NB4 (cell line): ENCODE results near the gene ST8SIA2.

Experiments used
- DNase-seq: peaks from one replicate; pipeline ENCODE4 v3.0.0; 2010; ENCODE audit warnings: low read depth
- H3K4me3 ChIP-seq: one replicate; pipeline ENCODE4 v1.5.1; 2011; ENCODE audit warnings: mild to moderate bottlenecking, low read depth, low read length, moderate library complexity
- MAX ChIP-seq: IDR thresholded peaks from 2 replicates; pipeline ENCODE4 v1.6.1; 2011; ENCODE audit warnings: low read depth, low read length
- MYC ChIP-seq: IDR thresholded peaks from 2 replicates; pipeline ENCODE4 v1.6.1; 2011; ENCODE audit warnings: low read depth, low read length
- POLR2A ChIP-seq: IDR thresholded peaks from 2 replicates; pipeline ENCODE4 v1.6.1; 2011; ENCODE audit warnings: mild to moderate bottlenecking; ENCODE audit not compliant: insufficient read length; ENCODE audit errors: extremely low read depth
- TF ChIP-seq, protein P1 (sequence below): IDR thresholded peaks from one replicate; pipeline ENCODE4 v1.5.1; 2012; ENCODE audit warnings: low read depth, low read length

Gene ST8SIA2

GRCh38 chr15:92455271-92455670 lies 61.6 kb downstream of the ST8SIA2 start:
- H3K4me3 ChIP-seq: no peak overlapping the region
- no peak for DNase-seq
- TF ChIP-seq, protein P1, sequence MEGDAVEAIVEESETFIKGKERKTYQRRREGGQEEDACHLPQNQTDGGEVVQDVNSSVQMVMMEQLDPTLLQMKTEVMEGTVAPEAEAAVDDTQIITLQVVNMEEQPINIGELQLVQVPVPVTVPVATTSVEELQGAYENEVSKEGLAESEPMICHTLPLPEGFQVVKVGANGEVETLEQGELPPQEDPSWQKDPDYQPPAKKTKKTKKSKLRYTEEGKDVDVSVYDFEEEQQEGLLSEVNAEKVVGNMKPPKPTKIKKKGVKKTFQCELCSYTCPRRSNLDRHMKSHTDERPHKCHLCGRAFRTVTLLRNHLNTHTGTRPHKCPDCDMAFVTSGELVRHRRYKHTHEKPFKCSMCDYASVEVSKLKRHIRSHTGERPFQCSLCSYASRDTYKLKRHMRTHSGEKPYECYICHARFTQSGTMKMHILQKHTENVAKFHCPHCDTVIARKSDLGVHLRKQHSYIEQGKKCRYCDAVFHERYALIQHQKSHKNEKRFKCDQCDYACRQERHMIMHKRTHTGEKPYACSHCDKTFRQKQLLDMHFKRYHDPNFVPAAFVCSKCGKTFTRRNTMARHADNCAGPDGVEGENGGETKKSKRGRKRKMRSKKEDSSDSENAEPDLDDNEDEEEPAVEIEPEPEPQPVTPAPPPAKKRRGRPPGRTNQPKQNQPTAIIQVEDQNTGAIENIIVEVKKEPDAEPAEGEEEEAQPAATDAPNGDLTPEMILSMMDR: no peak
- no peak for TF ChIP-seq POLR2A
- no peak for TF ChIP-seq MYC
- no peak for TF ChIP-seq MAX

GRCh38 chr15:92457471-92458041 lies 63.9 kb downstream of the ST8SIA2 start:
- no peak overlapping the region for H3K4me3 ChIP-seq
- no peak for DNase-seq
- TF ChIP-seq MAX (no peak), MYC (no peak), POLR2A (no peak)
- TF ChIP-seq, protein P1: no peak

GRCh38 chr15:92460023-92460422 lies 66.3 kb downstream of the ST8SIA2 start:
- DNase-seq: no peak
- H3K4me3 ChIP-seq: no peak overlapping the region
- TF ChIP-seq, protein P1: no peak
- TF ChIP-seq MYC (no peak), MAX (no peak), POLR2A (no peak)

DNA sequence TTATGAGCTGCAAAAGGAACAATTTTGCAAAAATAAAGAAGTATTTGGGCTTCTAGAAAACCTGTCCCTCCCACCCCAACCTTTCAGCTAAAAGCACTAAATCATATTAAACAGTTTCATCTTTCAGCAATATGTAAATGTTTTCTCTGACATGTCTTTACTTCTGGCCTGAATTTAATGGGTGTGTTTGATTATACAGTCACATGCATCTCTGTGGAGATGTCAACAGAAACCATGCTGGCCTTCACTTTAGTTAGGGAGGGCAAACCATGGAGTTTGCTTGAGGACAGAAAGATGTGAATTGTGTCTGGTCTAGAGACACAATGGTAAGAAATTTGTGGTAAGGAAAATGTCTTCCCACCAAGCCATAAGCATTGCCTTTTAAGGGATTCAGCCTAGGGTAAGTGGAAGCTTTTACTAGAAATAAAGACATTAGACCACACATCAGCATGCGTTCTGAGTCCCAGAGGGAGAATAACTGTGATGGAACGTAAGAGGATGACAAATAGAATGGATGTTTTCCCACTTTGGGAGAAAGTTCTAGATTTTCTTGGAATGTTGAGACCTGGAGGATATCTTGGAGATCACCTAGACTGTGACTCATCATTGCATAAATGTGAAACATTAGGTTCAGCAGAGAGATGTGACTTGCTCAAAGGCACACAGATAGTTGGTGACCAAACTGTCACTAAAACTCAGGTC lies 68.9 kb downstream of the ST8SIA2 start:
- DNase-seq: no peak
- TF ChIP-seq POLR2A: no peak
- TF ChIP-seq MAX: no peak
- TF ChIP-seq, protein P1: no peak
- TF ChIP-seq MYC: no peak
- H3K4me3 ChIP-seq: no peak overlapping the region

DNA sequence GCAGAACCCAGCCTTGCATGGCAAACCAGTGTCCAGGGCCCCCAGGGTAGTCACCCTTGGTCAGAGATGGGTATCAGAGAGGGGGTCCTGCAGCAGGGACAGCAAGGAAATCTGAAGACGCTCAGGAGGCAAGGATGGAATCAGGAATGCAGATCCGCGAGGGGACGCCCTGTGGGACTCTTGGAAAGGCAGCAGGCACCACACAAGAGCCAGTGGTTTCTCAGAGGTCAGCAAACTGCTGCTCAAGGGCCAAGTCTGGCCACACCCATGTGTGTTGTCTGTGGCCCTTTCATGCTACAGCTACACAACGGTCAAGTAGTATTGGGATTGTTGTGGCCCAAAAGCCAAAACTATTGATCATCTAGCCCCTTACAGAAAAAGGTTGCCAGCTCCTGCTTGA lies 69.7 kb downstream of the ST8SIA2 start:
- DNase-seq: no peak
- TF ChIP-seq MYC (no peak), POLR2A (no peak), MAX (no peak)
- TF ChIP-seq, protein P1: no peak
- no peak overlapping the region for H3K4me3 ChIP-seq
